Measurements from ENCODE around the gene PTDSS2.
"Not testable (repeated sequence)": the region's sequence is repeated elsewhere in the genome, so short reads cannot be mapped to it uniquely, and the experiment has no call there.

PTDSS2 gene

DNA sequence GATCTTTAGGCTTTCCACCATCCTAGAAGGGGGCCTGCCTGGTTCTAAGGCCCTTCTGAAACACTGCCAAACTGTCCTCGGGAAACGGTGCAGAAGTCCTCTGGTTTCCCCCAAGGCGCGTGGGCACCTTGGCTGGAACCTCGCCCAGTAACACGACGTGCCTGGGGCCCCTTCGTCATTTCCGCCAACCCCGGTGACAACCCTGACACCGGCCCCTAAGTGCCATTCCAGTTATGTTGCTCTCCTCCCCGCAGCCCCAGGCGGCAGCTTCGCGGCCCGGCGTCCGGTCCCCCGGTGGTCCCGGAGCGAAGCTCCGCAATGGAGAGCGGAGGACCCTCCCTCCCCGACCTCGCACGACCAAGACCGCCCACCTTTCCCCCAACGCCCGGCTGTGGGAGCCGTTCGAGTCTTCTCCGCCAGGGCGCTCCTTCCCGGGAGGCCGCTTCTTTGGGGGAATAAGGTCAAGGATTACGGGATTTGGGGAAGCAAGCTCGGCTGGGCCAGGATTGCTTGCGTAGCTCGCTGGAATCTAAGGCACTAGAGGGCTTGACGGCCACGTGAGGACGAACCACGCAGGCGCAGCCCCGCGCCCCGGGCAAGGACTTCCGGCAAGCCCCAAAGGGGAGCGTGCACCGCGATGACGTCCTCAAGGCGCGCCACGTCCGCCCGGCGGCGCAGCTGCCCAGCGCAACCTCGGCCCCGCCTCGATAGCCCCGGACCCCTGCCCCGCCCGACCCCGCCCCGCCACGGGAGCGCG, 56.3 kb downstream of the PTDSS2 start:
- ATAC-seq (peak; percentile 87), DNase-seq (peak; percentile 95 to 96)
- no peaks in the 10 kb centered on the region for H3K9me3 Mint-ChIP-seq
- peak overlapping the region; percentile 100 for H3K27ac Mint-ChIP-seq
- H3K4me3 Mint-ChIP-seq = peak overlapping the region; percentile 99
- peaks cover 61% of the 10 kb centered on the region for H3K4me1 Mint-ChIP-seq
- no peaks in the 10 kb centered on the region for H3K27me3 Mint-ChIP-seq

DNA sequence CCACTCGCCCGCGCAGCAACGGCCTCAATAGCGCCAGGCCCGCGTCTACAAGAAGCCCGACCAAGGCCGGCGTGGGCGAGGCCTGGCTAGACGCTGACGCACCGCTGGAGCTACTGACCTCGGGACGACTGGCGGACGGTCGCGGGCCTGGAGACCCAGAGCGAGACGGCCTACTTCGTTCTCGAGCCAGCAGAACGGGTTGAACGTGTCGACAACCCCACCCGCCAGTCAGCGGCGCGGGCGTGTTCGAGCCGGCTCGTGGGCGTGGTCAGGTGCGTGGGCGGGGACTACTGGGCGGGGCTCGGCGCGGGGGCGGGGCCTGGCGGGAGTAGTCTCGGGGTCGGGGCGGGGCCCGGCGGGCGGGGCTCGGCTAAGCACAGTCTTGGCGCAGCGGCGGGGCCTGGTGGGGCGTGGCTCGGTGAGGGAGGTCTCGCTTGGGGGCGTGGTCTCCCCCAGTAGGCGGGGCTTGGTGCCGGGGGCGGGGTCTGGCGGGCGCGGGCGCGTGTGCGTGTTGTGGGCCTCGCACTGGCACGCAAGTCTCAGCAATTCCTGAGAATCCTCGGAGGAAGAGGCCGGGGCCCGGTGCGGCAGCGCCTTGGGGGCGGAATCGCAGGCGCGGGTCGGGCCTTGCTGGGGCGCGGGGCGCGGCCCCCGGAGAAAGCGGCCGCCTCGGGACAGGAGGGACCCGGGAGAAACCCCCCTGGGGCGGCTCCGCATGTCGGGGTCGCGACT, 57.1 kb downstream of the PTDSS2 start, which contains the start of gene RNH1:
RNH1 (minus strand) TSS at position 248 of the 732 bp plus-strand sequence. CDS start 5,080 bp downstream, outside the sequence.
- Mint-ChIP-seq H3K4me1 (peaks cover 60% of the 10 kb centered on the region), H3K9me3 (no peaks in the 10 kb centered on the region)

DNA sequence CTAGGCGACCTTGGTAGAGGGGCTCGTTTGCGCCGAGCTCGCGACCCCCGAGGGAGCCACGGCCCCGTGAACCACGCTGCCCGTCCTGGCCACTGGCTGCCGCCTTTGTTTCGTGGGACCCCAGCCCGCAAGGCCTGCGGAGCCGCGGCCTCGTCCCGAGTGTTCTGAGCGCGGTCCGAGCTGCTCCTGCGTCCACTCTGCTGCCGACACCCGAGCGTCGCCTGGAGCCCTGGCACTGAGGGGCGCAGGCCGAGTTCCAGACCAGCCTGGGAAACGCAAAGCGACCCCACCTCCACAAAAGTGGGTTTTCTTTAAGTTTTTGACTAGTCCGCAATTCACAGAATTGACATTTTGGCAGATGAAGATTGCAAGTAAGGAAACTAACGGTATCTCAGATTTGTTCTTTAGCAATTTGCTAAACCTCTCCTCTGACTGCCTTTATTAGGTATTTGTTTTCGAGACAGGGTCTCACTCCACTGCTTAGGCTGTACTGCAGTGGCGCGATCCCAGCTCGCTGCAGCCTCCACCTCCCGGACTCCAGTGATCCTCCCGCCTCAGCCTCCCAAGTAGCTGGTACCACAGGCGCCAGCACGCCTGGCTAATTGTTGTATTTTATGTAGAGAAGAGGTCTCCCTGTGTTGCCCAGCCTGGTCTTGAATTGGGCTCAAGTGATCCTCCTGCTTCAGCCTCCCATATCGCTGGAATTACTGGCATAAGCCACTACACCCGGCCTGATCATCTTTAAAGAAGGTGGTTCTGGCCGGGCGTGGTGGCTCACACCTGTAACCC, 57.8 kb downstream of the PTDSS2 start:
- Mint-ChIP-seq H3K4me1 (peaks cover 59% of the 10 kb centered on the region), H3K27me3 (no peaks in the 10 kb centered on the region), H3K9me3 (no peaks in the 10 kb centered on the region), H3K27ac (peak overlapping the region; percentile 84 to 100), H3K4me3 (peak overlapping the region; percentile 84 to 99)
- no peak for ATAC-seq
- no peak for DNase-seq

More for the DNA sequence above, 57.1 kb downstream of the PTDSS2 start, which contains the start of gene RNH1:
- H3K27ac Mint-ChIP-seq = peak within 1 kb of the TSS; percentile 100
- DNase-seq (peak; percentile 97 to 99), ATAC-seq (peak; percentile 79)
- H3K4me3 Mint-ChIP-seq = peak within 1 kb of the TSS; percentile 99
- no peaks in the 10 kb centered on the region for H3K27me3 Mint-ChIP-seq

DNA sequence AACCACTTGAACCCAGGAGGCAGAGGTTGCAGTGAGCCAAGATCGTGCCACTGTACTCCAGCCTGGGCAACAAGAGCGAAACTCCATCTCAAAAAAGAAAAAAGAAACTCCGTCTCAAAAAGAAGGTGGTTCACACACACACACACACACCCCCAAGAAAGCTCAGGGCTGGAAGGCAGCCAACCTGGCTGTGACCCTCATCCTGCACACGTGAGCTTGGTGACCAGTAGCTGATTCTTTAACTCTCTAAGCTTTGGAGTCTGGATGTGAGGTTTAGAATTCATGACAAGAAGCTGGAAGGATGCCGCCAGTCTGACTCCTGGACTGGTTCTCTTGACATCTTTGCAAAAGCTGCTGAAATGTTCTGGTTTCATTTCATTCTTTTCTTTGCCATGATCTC, 58.9 kb downstream of the PTDSS2 start:
- Mint-ChIP-seq H3K27ac (no peak overlapping the region), H3K4me1 (peaks cover 48% of the 10 kb centered on the region), H3K9me3 (no peaks in the 10 kb centered on the region), H3K27me3 (no peaks in the 10 kb centered on the region), H3K4me3 (no peak overlapping the region)
- no peak for DNase-seq
- no peak for ATAC-seq

DNA sequence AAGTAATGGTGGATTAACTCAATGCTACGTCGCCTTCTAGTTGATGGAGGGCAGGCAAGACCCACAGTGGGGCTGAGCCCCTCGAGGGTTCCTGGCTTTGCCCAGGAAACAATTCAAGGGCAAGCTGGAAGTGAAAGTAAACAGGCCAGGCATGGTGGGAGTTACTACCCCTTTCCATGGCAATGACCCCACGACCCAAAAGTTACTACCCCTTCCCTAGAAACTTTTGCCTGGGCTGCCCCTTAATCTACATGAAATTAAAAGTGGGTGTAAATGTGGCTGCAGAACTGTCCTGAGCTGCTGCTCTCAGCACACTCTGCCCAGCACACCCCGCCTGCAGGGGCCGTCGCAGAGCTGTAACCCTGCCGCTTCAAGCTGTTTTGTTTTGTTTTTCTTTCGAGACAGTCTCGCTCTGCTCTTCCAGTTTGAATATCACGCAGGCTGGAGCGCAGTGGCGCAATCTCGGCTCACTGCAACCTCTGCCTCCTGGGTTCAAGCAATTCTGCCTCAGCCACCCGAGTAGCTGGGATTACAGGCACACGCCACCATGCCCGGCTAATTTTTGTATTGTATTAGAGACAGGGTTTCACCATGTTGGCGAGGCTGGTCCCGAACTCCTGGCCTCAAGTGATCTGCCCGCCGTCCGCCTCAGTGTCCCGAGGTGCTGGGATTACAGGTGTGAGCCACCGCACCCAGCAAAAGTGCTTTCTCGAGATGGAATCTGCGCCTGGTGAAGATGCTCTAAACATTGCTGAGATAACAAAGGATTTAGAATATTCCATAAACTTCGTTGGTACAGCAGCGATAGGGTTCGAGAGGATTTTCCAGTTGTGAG, 62.9 kb downstream of the PTDSS2 start:
- no peak overlapping the region for H3K4me3 Mint-ChIP-seq
- H3K9me3 Mint-ChIP-seq = peaks cover 11 to 12% of the 10 kb centered on the region in 2 donors
- ATAC-seq (no peak), DNase-seq (no peak)
- H3K27me3 Mint-ChIP-seq = no peaks in the 10 kb centered on the region
- H3K27ac Mint-ChIP-seq = no peak overlapping the region
- peaks cover 20% of the 10 kb centered on the region for H3K4me1 Mint-ChIP-seq

DNA sequence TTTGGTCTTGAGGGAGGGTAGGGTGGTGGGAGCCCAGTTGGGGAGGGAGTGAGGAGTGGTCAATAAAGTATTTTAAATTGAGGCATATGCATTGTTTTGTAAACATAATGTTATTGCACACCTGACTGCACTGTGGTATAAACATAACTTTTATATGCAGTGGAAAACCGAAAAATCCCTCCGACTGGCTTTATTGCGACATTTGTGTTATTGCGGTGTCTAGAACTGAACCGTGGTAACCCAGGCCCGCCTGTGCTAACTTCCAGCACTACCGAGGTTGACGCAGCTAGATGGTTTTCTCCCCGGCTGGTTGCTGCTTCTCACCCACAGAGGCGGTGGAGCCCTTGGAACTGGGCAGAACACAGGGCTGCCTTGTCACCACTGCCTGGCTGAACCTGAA, 64.5 kb downstream of the PTDSS2 start:
- no peak overlapping the region for H3K27ac Mint-ChIP-seq
- H3K4me1 Mint-ChIP-seq = peaks cover 26% of the 10 kb centered on the region
- ATAC-seq (no peak), DNase-seq (no peak)
- H3K27me3 Mint-ChIP-seq = no peaks in the 10 kb centered on the region
- H3K9me3 Mint-ChIP-seq = peaks cover 11 to 12% of the 10 kb centered on the region in 2 donors
- no peak overlapping the region for H3K4me3 Mint-ChIP-seq

DNA sequence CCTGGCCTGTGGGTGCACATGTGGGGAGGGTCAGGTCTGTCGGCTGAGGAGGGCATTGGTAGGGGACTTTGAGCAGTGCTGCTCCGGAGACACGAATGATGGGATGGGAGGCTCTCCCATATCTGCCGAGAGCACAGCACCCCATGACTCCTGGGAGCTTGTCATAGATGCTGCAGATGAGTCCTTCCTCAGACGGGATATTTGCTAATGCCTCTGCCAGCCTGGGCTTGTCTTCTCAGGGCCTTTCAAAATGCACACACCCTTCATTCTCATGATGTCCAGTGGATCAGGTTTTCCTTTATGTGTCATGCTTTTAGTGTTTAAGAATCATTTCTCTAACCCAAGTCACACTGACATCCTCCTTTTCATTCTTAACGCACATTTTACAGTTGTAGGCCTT, 65.1 kb downstream of the PTDSS2 start:
- peaks cover 21% of the 10 kb centered on the region for H3K4me1 Mint-ChIP-seq
- H3K9me3 Mint-ChIP-seq = peaks cover 11 to 12% of the 10 kb centered on the region in 2 donors
- no peak overlapping the region for H3K4me3 Mint-ChIP-seq
- no peak overlapping the region for H3K27ac Mint-ChIP-seq
- DNase-seq (no peak), ATAC-seq (no peak)
- H3K27me3 Mint-ChIP-seq = no peaks in the 10 kb centered on the region

DNA sequence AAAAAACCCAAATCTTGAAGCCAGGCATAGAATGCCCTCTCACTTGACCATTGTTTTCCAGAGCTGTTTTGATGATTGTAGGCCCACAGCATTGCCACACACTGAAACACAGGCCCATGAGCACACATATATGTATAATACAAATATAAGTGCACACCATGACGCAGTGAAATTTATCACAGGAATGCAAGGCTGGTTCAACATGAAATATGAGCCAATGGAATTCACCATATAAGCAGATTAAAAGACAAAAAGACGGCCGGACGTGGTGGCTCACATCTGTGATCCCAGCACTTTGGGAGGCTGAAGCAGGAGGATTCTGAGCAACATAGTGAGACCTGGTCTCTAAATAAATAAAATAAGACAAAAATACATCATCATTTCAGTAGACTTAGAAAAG, 66.3 kb downstream of the PTDSS2 start:
- Mint-ChIP-seq H3K9me3 (peaks cover 11 to 12% of the 10 kb centered on the region in 2 donors), H3K4me3 (no peak overlapping the region), H3K4me1 (peaks cover 31% of the 10 kb centered on the region), H3K27ac (no peak overlapping the region), H3K27me3 (no peaks in the 10 kb centered on the region)
- DNase-seq = no peak
- ATAC-seq = no peak

DNA sequence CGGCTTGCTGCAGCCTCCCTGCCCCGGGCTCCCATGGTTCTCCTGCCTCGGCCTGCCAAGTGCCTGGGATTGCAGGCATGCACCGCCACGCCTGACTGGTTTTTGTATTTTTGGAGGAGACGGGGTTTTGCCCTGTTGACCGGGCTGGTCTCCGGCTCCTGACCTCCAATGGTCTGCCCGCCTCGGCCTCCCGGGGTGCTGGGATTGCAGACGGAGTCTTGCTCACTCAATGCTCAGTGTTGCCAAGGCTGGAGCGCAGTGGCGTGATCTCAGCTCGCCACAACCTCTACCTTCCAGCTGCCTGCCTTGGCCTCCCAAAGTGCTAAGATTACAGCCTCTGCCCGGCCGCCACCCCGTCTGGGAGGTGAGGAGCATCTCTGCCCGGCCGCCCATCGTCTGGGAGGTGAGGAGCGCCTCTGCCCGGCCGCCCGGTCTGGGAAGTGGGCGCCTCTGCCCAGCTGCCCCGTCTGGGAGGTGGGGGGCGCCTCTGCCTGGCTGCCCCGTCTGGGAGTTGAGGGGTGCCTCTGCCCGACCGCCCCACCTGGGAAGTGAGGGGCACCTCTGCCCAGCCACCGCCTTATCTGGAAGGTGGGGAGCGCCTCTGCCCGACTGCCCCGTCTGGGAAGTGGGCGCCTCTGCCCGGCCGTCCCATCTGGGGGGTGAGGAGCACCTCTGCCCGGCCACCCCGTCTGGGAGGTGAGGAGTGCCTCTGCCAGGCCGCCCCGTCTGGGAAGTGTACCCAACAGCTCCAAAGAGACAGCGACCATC, 67.0 kb downstream of the PTDSS2 start:
- not testable (repeated sequence) for H3K27me3 Mint-ChIP-seq, H3K27ac Mint-ChIP-seq, ATAC-seq, DNase-seq, H3K4me3 Mint-ChIP-seq
- Mint-ChIP-seq H3K4me1 (peaks cover 26% of the 10 kb centered on the region), H3K9me3 (peaks cover 11 to 12% of the 10 kb centered on the region in 2 donors)

DNA sequence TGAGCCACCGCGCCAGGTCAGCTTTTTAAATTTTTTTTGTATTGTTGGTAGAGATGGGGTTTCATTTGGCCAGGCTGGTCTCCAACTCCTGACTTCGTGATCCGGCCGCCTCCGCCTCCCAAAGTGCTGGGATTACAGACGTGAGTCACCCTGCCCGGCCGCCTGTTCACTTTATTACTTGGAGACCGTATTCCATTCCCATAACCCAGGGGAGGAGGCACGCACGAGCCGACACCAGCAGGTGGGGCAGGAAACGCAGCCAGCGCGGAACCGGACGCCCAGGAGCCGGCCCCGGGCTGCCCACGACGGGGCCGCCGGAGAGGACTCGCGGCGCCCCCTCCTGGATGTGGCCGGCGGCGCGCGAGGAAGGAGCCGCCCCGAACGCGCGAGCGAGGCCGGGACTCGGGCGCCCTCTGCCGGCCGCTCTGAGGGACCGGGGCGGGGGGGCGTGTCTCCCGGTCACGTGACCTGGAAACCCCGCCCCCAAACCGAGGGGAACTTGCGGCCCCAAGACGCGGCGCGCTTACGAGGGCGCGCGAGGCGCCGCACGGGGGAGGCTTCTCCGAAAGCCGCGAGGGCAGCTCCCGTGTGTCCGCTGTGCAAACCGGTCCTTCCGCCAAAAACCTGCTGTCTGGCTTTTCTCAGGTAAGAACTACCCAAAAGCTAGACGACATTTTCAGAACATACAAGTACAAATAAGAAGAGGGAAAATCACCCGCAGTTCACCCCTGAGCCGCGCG, 68.6 kb downstream of the PTDSS2 start:
- Mint-ChIP-seq H3K9me3 (peaks cover 11 to 12% of the 10 kb centered on the region in 2 donors), H3K27ac (peak overlapping the region in 1 of 2 donors; percentile 97), H3K4me1 (peaks cover 20% of the 10 kb centered on the region), H3K27me3 (no peaks in the 10 kb centered on the region), H3K4me3 (peak overlapping the region; percentile 82 to 97)
- peak; percentile 94 for ATAC-seq
- peak; percentile 92 for DNase-seq

DNA sequence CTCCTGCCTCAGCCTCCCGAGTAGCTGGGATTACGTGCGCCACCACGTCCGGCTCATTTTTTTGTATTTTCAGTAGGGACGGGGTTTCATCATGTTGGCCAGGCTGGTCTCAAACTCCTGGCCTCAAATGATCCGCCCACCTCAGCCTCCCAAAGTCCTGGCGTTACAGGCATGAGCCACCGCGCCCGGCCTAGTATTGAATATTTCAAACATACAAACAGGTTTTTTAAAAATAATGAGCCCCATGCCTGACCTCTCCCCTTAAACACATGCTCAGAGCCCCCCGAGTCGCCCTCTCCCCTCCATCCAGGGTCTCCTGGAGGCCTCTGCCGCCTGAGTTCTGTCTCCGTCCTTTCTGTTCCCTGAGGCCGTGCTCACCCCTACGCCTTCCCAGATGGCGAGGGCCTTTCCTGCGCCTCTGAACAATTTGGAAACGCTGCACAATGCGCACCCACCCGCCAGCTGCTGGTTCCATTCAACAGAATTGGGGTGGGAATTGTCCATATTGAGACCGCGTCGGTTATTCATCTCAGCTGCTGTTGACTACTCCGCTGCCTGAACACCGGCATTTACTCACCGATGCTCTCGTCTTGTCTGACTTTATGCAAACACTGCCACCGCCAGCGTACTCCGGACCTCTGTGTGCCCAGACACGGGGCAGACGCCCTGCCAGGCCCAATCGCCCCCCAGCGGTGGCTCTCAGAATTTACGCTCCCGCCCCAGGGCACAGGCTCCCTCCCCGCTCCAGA, 70.5 kb downstream of the PTDSS2 start:
- H3K9me3 Mint-ChIP-seq = peaks cover 11 to 12% of the 10 kb centered on the region in 2 donors
- DNase-seq = peak in 1 of 2 donors; percentile 49
- no peak for ATAC-seq
- H3K4me1 Mint-ChIP-seq = peaks cover 20% of the 10 kb centered on the region
- H3K4me3 Mint-ChIP-seq = peak overlapping the region in 1 of 2 donors; percentile 37
- no peaks in the 10 kb centered on the region for H3K27me3 Mint-ChIP-seq
- no peak overlapping the region for H3K27ac Mint-ChIP-seq

DNA sequence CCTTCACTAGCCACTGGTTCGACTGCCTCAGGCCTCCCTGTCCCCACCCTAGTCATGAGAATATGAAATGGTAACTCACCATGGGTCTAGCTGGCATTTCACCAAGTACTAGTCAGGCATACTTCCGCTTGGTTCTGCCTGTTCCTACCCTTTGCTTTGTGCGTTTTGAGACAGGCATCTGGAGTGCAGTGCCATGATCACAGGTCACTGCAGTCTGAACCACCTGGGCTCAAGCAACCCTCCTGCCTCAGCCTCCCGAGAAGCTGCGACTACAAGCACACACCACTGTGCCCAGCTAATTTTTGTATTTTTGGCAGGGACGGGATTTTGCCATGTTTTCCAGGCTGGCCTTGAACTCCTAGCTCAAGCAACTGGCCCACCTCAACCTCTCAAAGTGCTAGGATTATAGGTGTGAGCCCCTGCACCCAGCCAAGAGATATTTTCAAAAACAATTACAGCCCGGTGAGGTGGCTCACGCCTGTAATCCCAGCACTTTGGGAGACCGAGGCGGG, 71.2 kb downstream of the PTDSS2 start:
- Mint-ChIP-seq H3K9me3 (peaks cover 7 to 8% of the 10 kb centered on the region in 2 donors), H3K27ac (no peak overlapping the region), H3K4me3 (no peak overlapping the region), H3K27me3 (no peaks in the 10 kb centered on the region), H3K4me1 (peaks cover 20% of the 10 kb centered on the region)
- no peak for ATAC-seq
- no peak for DNase-seq

DNA sequence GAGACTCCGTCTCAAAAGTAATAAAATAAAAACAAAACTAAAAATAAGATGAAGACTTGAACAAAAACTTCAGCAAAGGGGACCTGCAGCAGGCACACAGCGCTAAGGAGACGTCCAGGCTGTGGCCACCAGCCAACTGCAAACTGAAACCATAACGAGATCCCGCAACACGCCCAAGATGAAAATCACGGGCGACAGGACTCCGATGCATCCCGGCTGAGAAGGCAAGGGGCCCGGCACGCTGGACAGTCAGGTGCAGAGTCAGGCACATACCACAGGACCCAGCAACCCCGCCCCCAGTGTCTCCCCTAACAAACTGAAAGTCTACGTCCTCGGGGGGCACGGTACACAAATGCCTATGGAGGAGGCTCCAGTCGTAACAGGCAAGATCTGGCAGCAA, 76.1 kb downstream of the PTDSS2 start:
- Mint-ChIP-seq H3K4me3 (no peak overlapping the region), H3K27me3 (no peaks in the 10 kb centered on the region), H3K4me1 (no peaks in the 10 kb centered on the region), H3K27ac (no peak overlapping the region), H3K9me3 (no peaks in the 10 kb centered on the region)
- DNase-seq (no peak), ATAC-seq (no peak)
